NCI-H82 treated with DMSO at 0.1 percent for 48 hours (cell line): ENCODE data around the gene CUL4A.
"Not testable (repeated sequence)": the region's sequence is repeated elsewhere in the genome, so short reads cannot be mapped to it uniquely, and the experiment has no call there.

ENCODE experiments used
- DNase-seq: peaks from one replicate; lab custom pipeline; 2025; ENCODE audit not compliant: unreplicated experiment; lab: John Stamatoyannopoulos, UW

Gene CUL4A

GRCh38 chr13:113238536-113238935 is 29.1 kb downstream of the CUL4A start:
- no peak for DNase-seq

DNA sequence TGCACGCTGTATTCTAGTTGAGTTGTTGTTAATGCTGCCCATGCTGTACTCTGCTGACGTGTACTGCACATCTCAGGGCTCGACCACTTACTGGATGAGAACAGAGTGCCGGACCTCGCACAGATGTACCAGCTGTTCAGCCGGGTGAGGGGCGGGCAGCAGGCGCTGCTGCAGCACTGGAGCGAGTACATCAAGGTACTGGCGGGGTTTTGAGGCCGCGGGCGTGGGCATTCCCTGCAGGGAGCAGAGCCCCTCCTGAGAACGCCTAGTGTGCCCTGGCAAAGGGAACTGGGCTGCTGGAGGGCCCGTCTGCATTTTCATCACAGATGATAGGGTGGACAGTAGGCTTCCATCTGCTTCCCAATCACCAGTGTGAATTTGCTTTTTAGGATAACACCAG is 29.9 kb downstream of the CUL4A start:
- DNase-seq: no peak

DNA sequence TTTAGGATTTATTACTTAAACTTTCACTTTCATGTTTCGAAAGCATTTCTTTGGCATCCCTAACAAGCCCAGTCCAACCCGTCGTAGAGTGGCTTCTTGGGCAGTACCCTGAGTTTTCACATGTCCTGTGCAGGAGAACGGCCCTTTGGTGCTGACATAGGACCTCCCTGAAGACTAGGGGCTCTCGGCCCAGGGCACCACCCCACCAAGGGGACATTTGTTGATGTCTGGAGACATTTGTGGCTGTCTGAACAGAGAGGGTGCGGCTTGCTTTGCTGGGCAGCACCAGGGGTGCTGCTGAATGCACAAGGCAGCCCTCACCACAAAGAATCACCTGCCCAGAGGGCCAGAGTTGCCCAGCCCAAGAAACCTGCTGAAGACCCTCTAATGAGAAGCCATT is 30.6 kb downstream of the CUL4A start:
- no peak for DNase-seq

GRCh38 chr13:113241623-113242022 is 32.2 kb downstream of the CUL4A start:
- DNase-seq: not testable (repeated sequence)

DNA sequence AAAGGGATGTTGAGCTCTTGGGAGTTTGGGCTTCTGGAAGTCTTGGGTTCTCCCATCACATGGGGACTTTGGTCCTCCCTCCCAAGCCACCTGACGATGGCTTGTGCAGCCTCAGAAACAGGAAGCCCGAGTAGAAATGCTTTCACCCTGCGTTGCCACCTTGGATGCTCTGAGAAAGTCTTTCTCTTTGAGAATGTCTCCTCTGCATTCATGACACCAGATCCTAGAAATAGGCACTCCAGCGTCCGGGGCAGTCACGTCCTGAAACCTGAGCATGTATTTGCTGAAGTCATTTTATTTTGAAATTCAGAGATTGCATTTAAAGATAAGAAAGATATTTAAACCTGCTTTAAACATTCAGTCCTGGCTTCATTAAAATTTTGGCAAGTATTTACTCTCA is 34.4 kb downstream of the CUL4A start:
- no peak for DNase-seq

DNA sequence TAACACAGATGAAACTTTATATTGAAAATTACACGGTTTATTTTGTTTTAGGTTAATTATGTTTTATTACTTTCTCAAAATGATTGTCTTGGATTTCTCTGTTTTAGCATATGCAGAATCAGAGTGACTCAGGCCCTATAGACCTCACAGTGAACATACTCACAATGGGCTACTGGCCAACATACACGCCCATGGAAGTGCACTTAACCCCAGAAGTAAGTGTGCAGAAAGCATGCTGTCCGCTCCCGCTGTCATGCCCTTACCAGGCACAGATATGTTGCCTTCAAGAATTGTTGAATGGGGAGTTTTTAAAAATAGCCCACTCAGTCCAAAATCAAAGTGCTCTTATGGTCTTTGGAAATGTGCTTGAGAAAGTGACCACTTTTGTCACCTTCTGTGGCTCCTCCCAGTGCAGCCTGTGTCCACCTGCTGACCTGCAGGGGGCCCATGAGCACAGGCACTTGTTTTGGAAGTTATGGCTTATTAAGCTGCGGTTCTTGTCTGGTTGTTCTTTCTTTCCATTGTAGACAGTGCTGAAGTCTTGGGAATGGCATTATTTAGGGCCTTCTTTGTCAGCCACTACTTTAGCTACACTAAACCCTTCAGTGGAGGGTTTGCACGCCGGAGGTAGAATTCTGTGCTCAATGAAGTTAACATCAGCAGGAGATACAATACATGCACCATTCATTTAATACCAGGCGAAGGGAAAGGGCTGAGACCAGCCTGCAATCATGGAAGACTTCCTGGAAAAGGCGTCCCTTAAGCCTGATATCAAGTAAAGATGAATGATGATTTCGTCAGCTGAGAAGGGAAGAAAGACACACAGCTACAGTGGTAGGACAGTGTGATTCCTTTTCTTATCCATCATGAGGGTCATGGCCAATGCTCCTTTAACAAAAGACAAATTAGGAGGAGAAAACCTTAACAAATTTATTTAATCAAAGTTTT is 36.7 kb downstream of the CUL4A start:
- no peak for DNase-seq

DNA sequence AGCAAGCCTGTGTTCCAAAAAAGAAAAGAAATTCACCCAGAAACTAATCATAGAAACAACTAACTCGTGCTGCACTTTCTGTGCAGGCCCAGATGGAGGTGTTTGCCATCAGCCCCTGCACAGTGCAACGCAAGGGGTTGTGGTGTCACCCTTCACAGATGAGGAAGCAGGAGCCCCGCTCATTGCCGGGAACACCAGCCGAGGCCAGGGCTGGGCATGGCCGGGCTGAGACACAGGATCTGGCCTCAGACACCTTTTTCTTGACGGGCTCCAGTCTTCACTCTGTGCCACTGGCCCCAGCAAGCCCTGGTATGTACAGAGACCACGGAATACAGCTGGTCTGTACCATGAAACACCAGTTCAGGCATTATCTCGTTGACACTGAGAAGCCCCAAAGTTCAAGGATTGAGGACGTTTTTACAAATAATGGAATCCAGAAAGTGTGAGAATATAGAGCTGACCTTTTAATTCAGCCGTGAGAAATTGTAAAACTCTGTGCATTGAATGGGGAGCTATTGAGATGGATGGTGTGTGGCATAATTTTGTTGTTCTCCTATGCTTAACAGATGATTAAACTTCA is 43.2 kb downstream of the CUL4A start:
- no peak for DNase-seq

GRCh38 chr13:113257908-113258307 is 48.5 kb downstream of the CUL4A start:
- DNase-seq: not testable (repeated sequence)

- no peak for DNase-seq
Measured at GRCh38 chr13:113258321-113259054, 49.1 kb downstream of the CUL4A start.

GRCh38 chr13:113260996-113261395 is 51.6 kb downstream of the CUL4A start:
- DNase-seq: no peak

- DNase-seq: not testable (repeated sequence)
Measured at GRCh38 chr13:113263016-113263415, 53.6 kb downstream of the CUL4A start.

- DNase-seq: no peak
Measured at GRCh38 chr13:113267642-113268405, 58.4 kb downstream of the CUL4A start.

- DNase-seq: no peak
Measured at GRCh38 chr13:113272031-113272430, 62.6 kb downstream of the CUL4A start.

DNA sequence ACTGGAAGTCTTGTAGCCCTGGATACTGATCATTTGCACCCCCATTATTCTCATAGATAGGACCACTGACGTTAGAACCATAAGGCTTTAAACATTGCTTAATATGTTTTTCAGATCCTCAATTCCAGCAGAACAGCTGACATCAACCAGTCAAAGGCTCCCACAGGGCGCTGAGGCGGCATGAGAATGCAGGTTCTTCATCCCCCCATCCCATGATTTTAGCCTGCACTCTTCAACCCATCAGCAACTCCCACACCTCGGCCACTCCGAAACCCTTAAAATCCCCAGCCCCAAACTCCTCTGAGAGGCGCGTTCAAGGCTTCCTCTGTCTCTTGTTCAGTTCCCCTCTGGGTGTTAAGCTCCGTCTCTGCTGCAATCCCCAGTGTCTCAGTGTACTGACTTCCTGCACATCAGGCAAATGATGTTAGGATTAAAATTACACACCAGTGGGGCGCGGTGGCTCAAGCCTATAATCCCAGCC is 63.3 kb downstream of the CUL4A start:
- DNase-seq: no peak

DNA sequence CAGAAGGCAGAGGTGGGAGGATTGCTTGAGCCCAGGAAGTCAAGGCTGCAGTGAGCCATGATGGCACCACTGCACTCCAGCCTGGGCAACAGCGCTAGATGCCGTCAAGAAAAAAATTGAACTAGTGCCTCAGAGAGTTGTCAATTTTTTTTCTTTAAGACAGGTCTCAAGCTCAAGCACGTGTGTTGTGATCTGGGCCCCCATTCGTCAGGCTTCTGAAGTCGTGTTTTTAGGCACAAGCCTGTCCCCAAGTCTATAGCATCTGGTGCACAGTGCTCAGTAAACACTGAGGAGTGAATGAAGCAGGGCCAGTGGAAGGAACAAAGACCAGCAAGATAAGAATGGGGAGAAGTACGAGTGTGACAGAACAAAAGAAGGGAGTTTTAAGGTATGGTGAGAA is 63.9 kb downstream of the CUL4A start:
- no peak for DNase-seq

DNA sequence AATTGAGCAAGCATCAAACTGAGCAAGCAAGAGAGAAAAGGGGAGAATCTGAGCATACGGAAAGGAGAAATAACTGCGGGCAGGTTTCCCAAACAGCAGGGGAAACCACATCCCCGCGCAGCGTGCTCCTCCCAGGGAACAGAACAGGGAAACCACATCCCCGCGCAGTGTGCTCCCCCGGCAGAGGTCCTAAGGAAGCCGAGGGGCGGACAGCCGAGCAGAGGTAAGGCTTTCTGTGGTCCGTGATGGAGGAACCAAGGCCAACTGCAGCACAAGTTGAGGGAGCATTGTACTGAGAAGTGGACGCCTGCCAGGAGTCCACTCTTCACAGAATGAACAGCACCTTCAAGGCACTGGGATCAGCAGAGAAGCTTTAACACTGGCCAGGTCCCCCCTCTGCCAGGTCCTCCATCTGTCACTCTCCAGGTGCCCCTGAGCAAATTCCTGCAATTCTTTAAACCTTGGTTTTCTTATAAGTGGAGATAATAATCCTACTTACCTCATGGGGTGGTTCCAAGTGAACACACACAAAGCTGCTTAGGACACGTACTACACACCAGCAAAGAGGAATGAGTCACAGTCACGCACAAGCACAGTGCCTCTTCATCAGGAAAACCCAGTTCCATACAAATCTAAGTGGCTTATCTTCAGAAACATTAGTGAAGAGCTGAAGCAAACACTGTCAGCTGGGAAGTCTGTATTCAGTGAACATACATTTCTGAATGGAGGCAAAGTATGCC is 64.6 kb downstream of the CUL4A start:
- no peak for DNase-seq

DNA sequence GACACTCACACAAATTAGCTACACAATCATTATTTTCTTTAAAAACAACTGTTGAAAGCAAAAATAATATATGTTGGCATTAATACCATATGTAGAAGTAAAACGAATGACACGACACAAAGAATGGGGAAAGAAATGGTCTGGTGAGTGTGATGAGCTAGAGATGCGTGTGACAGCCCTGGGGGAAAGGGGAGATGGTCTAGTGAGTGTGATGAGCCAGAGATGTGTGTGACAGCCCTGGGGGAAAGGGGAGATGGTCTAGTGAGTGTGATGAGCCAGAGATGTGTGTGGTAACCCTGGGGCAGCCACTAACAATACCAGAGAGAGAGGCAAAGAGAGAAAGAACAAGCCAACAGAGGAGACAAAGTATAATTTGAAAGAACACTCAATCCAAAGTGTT is 65.3 kb downstream of the CUL4A start:
- DNase-seq: no peak

DNA sequence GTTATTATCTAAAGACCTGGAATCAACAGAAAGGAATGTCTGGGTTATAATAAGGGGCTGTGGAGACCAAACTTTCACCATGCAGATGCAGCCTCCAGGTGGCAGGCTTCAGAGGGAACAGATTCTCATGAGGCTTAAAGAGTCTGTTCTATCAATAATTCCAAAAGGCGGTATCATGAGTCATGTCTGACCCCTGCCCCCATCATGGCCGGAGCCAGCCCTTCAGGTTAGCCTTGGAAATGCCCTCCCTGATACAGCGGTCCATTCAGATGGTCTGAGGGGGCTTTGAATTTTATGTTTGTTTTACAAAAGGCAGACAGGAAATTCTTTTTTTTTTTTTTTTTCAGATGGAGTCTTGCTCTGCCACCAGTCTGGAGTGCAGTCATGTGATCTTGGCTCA is 66.0 kb downstream of the CUL4A start:
- DNase-seq: no peak

GRCh38 chr13:113280126-113280525 is 70.7 kb downstream of the CUL4A start:
- no peak for DNase-seq

GRCh38 chr13:113283904-113284303 is 74.5 kb downstream of the CUL4A start:
- no peak for DNase-seq
